Hepatocyte (in vitro differentiated cells): ENCODE results near the gene CYTH1. TPM values are rescaled to one million over a fixed set of nuclear protein-coding genes. Genes with fewer than 3 reads are reported as not detected.

ENCODE experiments used
- DNase-seq: peaks from one replicate; pipeline ENCODE4 v3.0.0-alpha.2; 2016; ENCODE audit warnings: low spot score
- H2AFZ ChIP-seq: fragments of 200-600 bp; sonication (generic); 2 replicates; pipeline ENCODE4 v1.6.0; 2016; ENCODE audit warnings: antibody characterized with exemption, mild to moderate bottlenecking
- H3K27ac ChIP-seq: fragments of 200-600 bp; sonication (generic); 2 replicates; pipeline ENCODE4 v1.5.1; 2016; ENCODE audit warnings: mild to moderate bottlenecking
- H3K27me3 ChIP-seq: fragments of 200-600 bp; sonication (generic); 2 replicates; pipeline ENCODE4 v1.6.1; 2016
- H3K36me3 ChIP-seq: fragments of 200-600 bp; sonication (generic); replicated peaks from 2 replicates; pipeline ENCODE4 v1.5.1; 2016; ENCODE audit warnings: low read depth; ENCODE audit not compliant: insufficient read depth
- H3K4me1 ChIP-seq: fragments of 200-600 bp; sonication (generic); 2 replicates; pipeline ENCODE4 v1.5.1; 2016; ENCODE audit warnings: mild to moderate bottlenecking, moderate library complexity; ENCODE audit not compliant: insufficient read depth
- H3K4me2 ChIP-seq: fragments of 200-600 bp; sonication (generic); 2 replicates; pipeline ENCODE4 v1.6.0; 2016
- H3K4me3 ChIP-seq: fragments of 200-600 bp; sonication (generic); 2 replicates; pipeline ENCODE4 v1.5.1; 2016; ENCODE audit warnings: mild to moderate bottlenecking
- H3K79me2 ChIP-seq: fragments of 200-600 bp; sonication (generic); 2 replicates; pipeline ENCODE4 v1.6.0; 2017; ENCODE audit warnings: mild to moderate bottlenecking
- H3K9me2 ChIP-seq: fragments of 200-600 bp; sonication (generic); replicated peaks from 2 replicates; pipeline ENCODE4 v1.6.0; 2017; ENCODE audit warnings: mild to moderate bottlenecking; ENCODE audit not compliant: insufficient read depth
- H3K9me3 ChIP-seq: fragments of 200-600 bp; sonication (generic); 2 replicates; pipeline ENCODE4 v1.5.1; 2016; ENCODE audit warnings: low read depth, mild to moderate bottlenecking
- H4K20me1 ChIP-seq: fragments of 200-600 bp; sonication (generic); 2 replicates; pipeline ENCODE4 v1.6.0; 2016; ENCODE audit warnings: mild to moderate bottlenecking; ENCODE audit not compliant: insufficient read depth, poor library complexity, severe bottlenecking
- EZH2 ChIP-seq: fragments of 200-600 bp; sonication (generic); IDR thresholded peaks from 2 replicates; pipeline ENCODE4 v1.6.1; 2016; ENCODE audit warnings: antibody characterized with exemption, mild to moderate bottlenecking, borderline replicate concordance
- EZH2phosphoT487 ChIP-seq: fragments of 200-600 bp; sonication (generic); IDR thresholded peaks from one replicate; pipeline ENCODE4 v1.6.1; 2018; ENCODE audit warnings: antibody characterized with exemption, mild to moderate bottlenecking, low read depth, moderate library complexity; ENCODE audit not compliant: unreplicated experiment, severe bottlenecking
- WGBS: methylation state at CpG from one replicate; pipeline ENCODE4 v1.1.6; 2016; ENCODE audit warnings: low lambda C conversion rate; ENCODE audit errors: missing lambda C conversion rate; 5-methylcytosine and 5-hydroxymethylcytosine counted together
- polyA plus RNA-seq: library from polyadenylated mRNA; unstranded; fragments of >200 nt; fragmentation: Nextera tagmentation; extraction: Ambion mirVana; gene quantifications from 2 replicates; pipeline ENCODE4 v1.2.1, GENCODE V29; 2016
- total RNA-seq: library from RNA; depleted of rRNA; stranded (reverse); fragments of >200 nt; gene quantifications from 2 replicates; pipeline ENCODE4 v1.2.3, GENCODE V29; 2014
- TF ChIP-seq, protein P1 (sequence below): fragments of 200-600 bp; sonication (generic); IDR thresholded peaks from 2 replicates; pipeline ENCODE4 v1.5.1; 2016; ENCODE audit warnings: antibody characterized with exemption, mild to moderate bottlenecking; ENCODE audit not compliant: poor library complexity

The CYTH1 gene
- total and polyA plus RNA-seq, 2 experiments from 2014 or later: 38.5 to 44.4 TPM

DNA sequence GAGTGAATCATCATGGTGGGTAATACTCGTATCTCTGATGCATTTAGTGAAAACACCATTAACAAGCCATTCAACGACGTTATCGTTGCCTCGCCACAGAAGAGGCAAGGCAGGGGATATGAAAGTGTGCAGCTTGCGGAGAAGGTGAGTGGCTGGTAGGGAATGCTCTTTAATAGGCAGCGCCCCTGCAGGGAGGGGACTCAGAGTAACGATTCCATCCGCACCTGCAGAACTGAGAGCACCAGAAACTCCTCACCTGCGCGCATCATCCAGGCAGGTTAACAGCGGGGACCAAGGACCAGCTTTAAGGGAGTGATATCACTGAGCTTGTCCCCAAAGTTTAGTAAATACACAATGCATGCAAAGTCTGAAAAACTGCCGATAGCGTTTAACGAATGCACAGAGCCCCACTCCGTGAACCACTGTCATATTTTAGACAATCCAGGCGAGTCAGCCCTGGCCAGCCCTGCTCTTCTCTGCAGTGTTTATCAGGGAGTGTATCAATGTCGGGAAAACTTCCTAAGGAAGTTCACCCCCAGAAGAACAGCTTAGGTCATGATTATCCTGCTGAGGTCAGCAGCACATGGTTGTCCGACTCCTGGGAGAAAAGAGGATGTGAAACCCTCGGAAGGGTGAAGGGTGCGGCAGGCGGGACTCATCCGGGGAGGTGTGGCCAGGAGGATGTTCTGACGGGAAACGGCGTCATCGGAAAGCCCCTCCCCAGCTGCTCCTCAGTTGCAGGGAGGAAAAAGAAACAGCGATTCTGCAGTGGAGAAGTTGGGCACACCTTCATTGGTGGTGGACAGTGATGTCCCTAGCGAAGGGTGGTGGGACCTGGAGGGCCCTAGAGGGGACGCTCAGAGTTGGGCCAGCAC, 136.4 kb downstream of the CYTH1 start:
- H3K27ac ChIP-seq: no peak overlapping the region
- no peak for DNase-seq

DNA sequence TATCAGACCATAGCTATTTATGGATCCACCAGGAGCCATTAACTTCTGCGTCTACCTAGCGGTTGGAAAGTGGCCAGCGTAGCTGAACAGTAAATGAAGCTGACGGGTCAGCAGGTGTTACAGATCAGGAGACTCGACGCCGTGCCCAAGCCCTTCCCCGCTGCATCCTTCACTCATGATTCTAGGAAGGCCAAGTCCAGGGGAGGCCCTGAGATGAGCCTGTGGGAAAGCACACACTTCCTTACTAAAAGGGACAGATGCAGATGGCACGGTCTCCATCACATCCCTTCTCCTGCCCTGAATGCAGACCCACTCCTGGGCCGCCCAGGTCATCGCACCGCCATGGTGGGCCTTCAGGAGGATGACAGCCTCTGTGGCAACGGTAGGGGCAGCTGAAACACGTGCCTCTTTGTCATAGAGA, 137.1 kb downstream of the CYTH1 start:
- Histone ChIP-seq H3K4me1 (no peaks in the 10 kb centered on the region), H2AFZ (no peak overlapping the region), H3K4me2 (no peak overlapping the region), H3K27ac (no peak overlapping the region), H3K9me3 (no peaks in the 10 kb centered on the region), H3K79me2 (no peaks in the 10 kb centered on the region), H3K27me3 (no peaks in the 10 kb centered on the region), H3K4me3 (no peak overlapping the region), H3K9me2 (no peaks in the 10 kb centered on the region), H4K20me1 (no peaks in the 10 kb centered on the region), H3K36me3 (no peaks in the 10 kb centered on the region)
- TF ChIP-seq EZH2 (no peak), EZH2phosphoT487 (no peak)
- TF ChIP-seq, protein P1, sequence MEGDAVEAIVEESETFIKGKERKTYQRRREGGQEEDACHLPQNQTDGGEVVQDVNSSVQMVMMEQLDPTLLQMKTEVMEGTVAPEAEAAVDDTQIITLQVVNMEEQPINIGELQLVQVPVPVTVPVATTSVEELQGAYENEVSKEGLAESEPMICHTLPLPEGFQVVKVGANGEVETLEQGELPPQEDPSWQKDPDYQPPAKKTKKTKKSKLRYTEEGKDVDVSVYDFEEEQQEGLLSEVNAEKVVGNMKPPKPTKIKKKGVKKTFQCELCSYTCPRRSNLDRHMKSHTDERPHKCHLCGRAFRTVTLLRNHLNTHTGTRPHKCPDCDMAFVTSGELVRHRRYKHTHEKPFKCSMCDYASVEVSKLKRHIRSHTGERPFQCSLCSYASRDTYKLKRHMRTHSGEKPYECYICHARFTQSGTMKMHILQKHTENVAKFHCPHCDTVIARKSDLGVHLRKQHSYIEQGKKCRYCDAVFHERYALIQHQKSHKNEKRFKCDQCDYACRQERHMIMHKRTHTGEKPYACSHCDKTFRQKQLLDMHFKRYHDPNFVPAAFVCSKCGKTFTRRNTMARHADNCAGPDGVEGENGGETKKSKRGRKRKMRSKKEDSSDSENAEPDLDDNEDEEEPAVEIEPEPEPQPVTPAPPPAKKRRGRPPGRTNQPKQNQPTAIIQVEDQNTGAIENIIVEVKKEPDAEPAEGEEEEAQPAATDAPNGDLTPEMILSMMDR: no peak
- 93% methylated on average over 13 of the region's 14 CpGs for WGBS
- no peak for DNase-seq

More for the DNA sequence above, 136.4 kb downstream of the CYTH1 start:
- Histone ChIP-seq H3K4me2 (no peak overlapping the region), H4K20me1 (no peaks in the 10 kb centered on the region), H3K36me3 (no peaks in the 10 kb centered on the region), H3K79me2 (no peaks in the 10 kb centered on the region), H3K4me1 (no peaks in the 10 kb centered on the region), H2AFZ (no peak overlapping the region), H3K27me3 (no peaks in the 10 kb centered on the region), H3K4me3 (no peak overlapping the region), H3K9me2 (no peaks in the 10 kb centered on the region), H3K9me3 (no peaks in the 10 kb centered on the region)
- TF ChIP-seq EZH2phosphoT487: no peak
- TF ChIP-seq EZH2: no peak
- TF ChIP-seq, protein P1: no peak
- WGBS: 88% methylated on average over 30 of the region's 30 CpGs

DNA sequence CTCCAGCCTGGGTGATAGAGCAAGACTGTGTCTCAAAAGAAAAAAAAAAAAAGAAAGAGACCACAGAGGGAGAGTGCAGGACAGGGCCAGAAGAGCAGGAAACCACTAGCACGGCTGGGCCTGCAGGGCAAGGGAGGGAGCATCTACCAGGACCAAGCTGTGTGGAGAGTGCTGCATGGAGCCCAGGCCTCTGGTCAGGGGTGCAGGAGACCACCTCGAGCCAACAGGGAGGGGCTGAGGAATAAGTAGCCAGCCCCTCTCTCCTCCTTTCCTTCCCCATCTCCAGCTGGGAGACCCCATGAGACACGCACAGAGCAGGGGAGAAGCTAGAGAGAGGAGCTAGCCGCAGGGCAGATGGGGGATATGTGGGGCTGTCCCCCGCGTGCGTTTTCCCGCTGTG, 137.8 kb downstream of the CYTH1 start:
- H3K4me3 ChIP-seq: no peak overlapping the region
- no peaks in the 10 kb centered on the region for H3K9me3 ChIP-seq
- no peaks in the 10 kb centered on the region for H4K20me1 ChIP-seq
- no peak overlapping the region for H3K4me2 ChIP-seq
- H2AFZ ChIP-seq: no peak overlapping the region
- H3K36me3 ChIP-seq: no peaks in the 10 kb centered on the region
- H3K79me2 ChIP-seq: no peaks in the 10 kb centered on the region
- no peaks in the 10 kb centered on the region for H3K4me1 ChIP-seq
- no peaks in the 10 kb centered on the region for H3K9me2 ChIP-seq
- WGBS: 58% methylated on average over 8 of the region's 8 CpGs
- DNase-seq: no peak
- no peak overlapping the region for H3K27ac ChIP-seq
- TF ChIP-seq EZH2phosphoT487: no peak
- TF ChIP-seq EZH2: no peak
- TF ChIP-seq, protein P1: no peak
- no peaks in the 10 kb centered on the region for H3K27me3 ChIP-seq
